Measurements from ENCODE around the gene LY6G6D.

- TF ChIP-seq CTCF (IDR thresholded peaks at IDR 0.05), result no peak
- TF ChIP-seq POLR2AphosphoS5 (IDR thresholded peaks at IDR 0.05), result peak; percentile 5
- no peak for TF ChIP-seq POLR2A (IDR thresholded peaks at IDR 0.05)
Observed at GRCh38 chr6:31701666-31702404, 13.3 kb upstream of the LY6G6D start.

All from prostate gland (tissue), 2 donors.